Endometrial microvascular endothelial cells (primary cell): ENCODE results near the gene CRYBB2. TPM values are rescaled to one million over a fixed set of nuclear protein-coding genes. Genes with fewer than 3 reads are reported as not detected.
"Not testable (repeated sequence)": the region's sequence is repeated elsewhere in the genome, so short reads cannot be mapped to it uniquely, and the experiment has no call there.

Source experiments
- in situ Hi-C: cut with HindIII; loops from 2 replicates; pipeline ENCODE4 v1.10.0; 2017; ENCODE audit warnings: low sequenced_read_pairs, low pct_unique_long_range_greater_than_20kb; ENCODE audit errors: inconsistent ontology term
- total RNA-seq: library from RNA; depleted of rRNA; stranded (reverse); fragments of >200 nt; gene quantifications from one replicate; pipeline ENCODE4 v1.2.3, GENCODE V29; 2015; ENCODE audit errors: inconsistent ontology term

The CRYBB2 gene
- total RNA-seq, result not detected

GRCh38 chr22:25219211-25219689 lies at the start of gene CRYBB2:
CRYBB2 (plus strand) TSS chr22:25219639; CDS start chr22:25221430, 1,791 bp downstream.
- in situ Hi-C loops, result no loop called here

- in situ Hi-C loops, result no loop called here
Measured at GRCh38 chr22:25170426-25170980, 48.9 kb upstream of the CRYBB2 start.

- in situ Hi-C loops, result no loop called here
Measured at GRCh38 chr22:25172153-25172552, 47.3 kb upstream of the CRYBB2 start.

GRCh38 chr22:25174156-25174887 lies 45.1 kb upstream of the CRYBB2 start:
- in situ Hi-C loops, result no loop called here

- in situ Hi-C loops, result no loop called here
Measured at GRCh38 chr22:25174888-25175411, 44.5 kb upstream of the CRYBB2 start.

GRCh38 chr22:25176175-25176574 lies 43.3 kb upstream of the CRYBB2 start:
- in situ Hi-C loops, result no loop called here

GRCh38 chr22:25176799-25177198 lies 42.6 kb upstream of the CRYBB2 start:
- in situ Hi-C loops, result no loop called here

- in situ Hi-C loops, result no loop called here
Measured at GRCh38 chr22:25177226-25177625, 42.2 kb upstream of the CRYBB2 start.

- in situ Hi-C loops, result no loop called here
Measured at GRCh38 chr22:25177895-25178294, 41.5 kb upstream of the CRYBB2 start.

GRCh38 chr22:25178348-25178747 lies 41.1 kb upstream of the CRYBB2 start:
- in situ Hi-C loops, result not testable (repeated sequence)

- in situ Hi-C loops, result not testable (repeated sequence)
Measured at GRCh38 chr22:25178869-25179631, 40.4 kb upstream of the CRYBB2 start.

GRCh38 chr22:25182131-25183110 lies 37.0 kb upstream of the CRYBB2 start:
- in situ Hi-C loops, result no loop called here

GRCh38 chr22:25183949-25184619 lies 35.4 kb upstream of the CRYBB2 start:
- in situ Hi-C loops, result no loop called here

- in situ Hi-C loops, result loop anchor here (5.0 kb wide), 1 partner anchor 74 kb away; no protein-coding TSS in a partner anchor
Measured at GRCh38 chr22:25186140-25186539, 33.3 kb upstream of the CRYBB2 start.

- in situ Hi-C loops, result loop anchor here (5.0 kb wide), 1 partner anchor 75 kb away; no protein-coding TSS in a partner anchor
Measured at GRCh38 chr22:25187469-25187868, 32.0 kb upstream of the CRYBB2 start.

- in situ Hi-C loops, result no loop called here
Measured at GRCh38 chr22:25192406-25192805, 27.0 kb upstream of the CRYBB2 start.

GRCh38 chr22:25193130-25193529 lies 26.3 kb upstream of the CRYBB2 start:
- in situ Hi-C loops, result no loop called here

- in situ Hi-C loops, result no loop called here
Measured at GRCh38 chr22:25193548-25193947, 25.9 kb upstream of the CRYBB2 start.
